GM18508 (cell line): Measurements from ENCODE around the gene BARD1.
"Not testable (repeated sequence)": the region's sequence is repeated elsewhere in the genome, so short reads cannot be mapped to it uniquely, and the experiment has no call there.

ENCODE experiments used
- ATAC-seq: cut with Tn5 transposase; IDR thresholded peaks from one replicate; pipeline ENCODE4 v1.9.1; 2021; ENCODE audit warnings: moderate number of reproducible peaks; ENCODE audit not compliant: insufficient read depth, unreplicated experiment

BARD1 gene

DNA sequence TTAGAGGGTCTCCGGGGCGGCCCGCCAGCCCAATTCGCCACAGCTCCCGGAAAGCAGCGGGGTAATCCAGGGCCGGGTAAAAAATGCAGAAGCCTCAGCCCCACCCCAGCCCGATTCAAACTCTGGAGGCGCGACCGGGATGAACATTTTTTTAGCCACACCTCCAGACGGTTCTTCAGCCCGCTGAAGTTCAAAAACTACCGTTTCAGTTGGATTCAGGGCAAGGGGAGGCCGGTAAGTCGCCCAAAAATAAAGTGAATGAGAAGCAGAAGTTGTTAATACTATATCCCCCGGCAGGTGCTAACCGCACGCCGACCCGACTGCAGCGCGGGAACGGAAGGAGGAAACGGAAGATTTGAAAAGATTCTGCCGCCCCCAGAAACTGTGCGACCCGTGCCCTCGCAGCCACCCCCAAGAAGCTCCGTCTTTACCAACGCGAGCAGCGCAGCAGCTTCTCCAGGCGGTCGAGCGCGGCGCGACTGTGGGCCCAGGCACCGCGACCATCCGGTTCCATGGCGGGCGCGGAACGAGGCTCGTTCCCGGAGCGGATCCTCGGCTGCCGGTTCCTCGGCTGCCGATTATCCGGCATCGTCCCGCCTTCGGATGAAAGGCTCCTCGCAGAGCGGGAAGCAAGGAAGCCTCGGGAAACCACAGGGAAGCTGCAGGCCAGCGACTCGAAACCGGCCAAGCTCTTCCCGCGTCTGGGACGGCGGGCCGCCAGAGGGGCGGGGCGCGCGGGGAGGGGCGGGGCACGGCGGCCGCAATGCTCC, at the start of gene BARD1:
Gene BARD1, minus strand, starts transcription at position 703 of the 770 bp plus-strand sequence. Its CDS starts 114 bp downstream, at position 589.
- peak; percentile 29 for ATAC-seq

GRCh38 chr2:214856137-214856536, 46.7 kb upstream of the BARD1 start:
- ATAC-seq: no peak

GRCh38 chr2:214853906-214854305, 44.4 kb upstream of the BARD1 start:
- ATAC-seq: no peak

GRCh38 chr2:214843823-214844222, 34.3 kb upstream of the BARD1 start:
- ATAC-seq: no peak

GRCh38 chr2:214839464-214839863, 30.0 kb upstream of the BARD1 start:
- no peak for ATAC-seq

DNA sequence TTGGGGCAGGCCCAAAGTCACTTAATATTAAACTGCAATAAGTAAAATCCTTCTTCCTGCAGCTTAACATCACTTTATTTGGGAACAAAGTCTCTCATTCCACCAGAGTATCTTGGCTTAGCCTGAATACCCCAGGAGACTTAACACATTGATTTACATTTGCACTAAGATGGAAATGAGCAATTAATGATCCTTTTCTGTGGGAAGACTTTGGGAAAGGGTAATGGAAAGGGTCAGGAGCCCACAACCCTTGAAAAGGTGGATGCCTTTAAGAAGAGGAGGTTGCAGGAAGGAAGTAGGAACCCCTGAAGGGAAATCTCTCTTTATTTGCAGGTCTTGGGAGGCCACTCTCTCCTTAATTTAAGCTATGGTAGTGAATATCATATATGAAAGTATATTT, 28.0 kb upstream of the BARD1 start:
- ATAC-seq: no peak

- ATAC-seq: no peak
These were observed 27.1 kb upstream of the BARD1 start for GRCh38 chr2:214836568-214836967.

DNA sequence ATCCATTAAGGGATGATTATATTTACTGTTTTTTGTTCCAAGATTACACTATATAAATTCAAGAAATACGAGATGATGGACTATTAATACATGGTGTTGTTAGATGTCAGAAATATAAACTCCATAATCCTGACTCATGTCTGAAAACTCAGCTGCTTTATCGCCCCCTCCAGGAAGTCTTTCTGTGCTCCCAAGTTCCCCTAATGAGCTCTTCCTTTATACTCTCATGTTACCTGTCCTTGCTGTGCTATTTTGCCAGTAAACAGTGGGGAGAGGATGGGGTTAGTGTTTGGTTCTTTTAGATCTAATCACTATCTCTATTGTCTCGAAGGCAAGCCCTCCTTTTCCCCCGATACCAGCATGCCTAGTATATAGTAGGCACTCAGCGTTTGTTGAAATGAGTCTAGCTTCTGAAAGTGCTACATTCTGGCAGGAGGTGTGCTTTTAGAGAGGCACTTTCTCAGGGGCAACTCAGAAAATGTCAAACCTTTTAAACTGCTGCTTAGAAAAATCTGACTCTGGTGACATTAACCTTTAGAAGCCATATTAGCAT, 21.4 kb upstream of the BARD1 start:
- no peak for ATAC-seq

GRCh38 chr2:214816008-214816533, 6.6 kb upstream of the BARD1 start:
- no peak for ATAC-seq

GRCh38 chr2:214810671-214811070, 1.2 kb upstream of the BARD1 start:
- no peak for ATAC-seq

DNA sequence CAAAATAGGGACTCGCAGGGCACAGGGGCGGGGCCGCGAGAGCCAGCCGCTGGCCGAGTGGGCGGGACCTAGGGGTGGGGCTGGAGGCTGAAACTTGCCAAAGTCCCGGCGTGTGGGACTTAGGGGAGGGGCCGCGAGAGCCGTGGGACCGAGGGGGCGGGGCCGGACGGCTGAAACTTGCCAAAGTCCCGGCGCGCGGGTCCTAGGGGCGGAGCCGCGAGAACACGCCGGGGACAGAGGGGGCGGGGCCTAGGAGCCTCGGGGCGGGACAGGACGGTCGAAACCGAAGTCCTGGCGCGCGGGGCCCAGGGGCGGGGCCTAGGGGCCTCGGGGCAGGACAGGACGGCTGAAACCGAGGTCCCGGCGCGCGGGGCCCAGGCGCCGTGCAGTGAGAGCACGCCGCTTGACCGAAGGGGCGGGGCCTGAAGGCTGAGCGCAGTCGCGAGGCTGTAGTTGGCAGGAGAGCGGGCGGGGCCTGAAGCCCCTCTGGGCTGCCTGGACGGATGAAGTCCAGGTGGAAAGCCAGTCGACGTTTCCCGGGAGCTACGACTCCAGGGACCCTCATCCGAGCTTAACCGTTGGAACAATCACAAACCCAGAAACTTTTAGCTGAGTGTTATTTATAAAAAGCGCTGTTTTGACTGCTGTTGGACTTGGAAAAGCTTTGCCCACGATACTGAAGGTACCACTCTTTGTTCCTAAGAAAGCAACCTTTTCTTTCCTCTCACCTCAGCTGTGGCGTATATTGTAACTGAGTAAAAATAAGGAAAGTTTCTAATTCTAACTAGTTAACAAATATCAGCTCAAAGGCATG, 475 bp upstream of the BARD1 start:
- ATAC-seq: peak; percentile 81

GRCh38 chr2:214807653-214808052, 1.8 kb downstream of the BARD1 start:
- no peak for ATAC-seq

DNA sequence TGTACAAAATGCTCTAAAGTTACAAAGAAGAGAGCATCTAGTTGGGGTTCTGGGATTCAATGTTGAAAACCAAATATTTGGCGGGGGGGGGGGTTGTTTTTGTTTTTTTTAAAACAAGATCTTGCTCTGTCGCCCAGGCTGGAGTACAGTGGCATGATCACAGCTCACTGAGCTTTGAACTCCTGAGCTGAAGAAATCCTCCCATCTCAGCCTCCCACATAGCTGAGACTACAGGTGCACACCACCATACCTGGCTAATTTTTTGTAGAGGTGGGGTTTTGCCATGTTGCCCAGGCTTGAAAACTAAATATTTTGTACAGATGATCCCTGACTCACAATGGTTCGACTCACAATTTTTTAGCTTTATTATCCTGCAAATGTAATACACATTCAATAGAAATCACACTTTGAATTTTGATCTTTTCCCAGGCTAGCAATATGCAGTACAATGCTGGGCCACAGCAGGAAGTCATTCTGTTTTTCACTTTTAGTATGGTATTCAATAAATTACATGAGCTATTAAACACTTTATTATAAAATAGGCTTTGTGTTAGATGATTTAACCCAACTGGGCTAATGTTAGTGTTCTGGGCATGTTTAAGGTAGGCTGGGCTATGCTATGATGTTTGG, 7.6 kb downstream of the BARD1 start:
- no peak for ATAC-seq

DNA sequence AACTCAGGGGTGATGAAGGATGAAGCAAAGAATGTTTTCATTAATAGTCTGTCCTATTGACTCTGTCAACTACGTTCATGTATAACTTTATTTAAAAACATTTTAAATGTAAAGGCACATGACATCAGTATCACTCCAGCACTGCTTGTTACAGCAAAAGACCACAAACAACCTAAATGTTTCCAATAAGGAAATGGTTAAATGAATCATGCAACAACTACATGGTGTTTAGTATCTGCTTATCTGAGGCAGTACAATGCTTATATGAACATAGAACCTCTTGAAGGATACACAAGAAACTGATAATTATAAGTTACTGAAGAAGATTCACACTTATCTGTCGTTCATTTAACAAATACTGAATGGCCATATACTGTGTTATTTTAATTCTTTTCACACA, 8.4 kb downstream of the BARD1 start:
- ATAC-seq: no peak

- ATAC-seq: no peak
These were observed 9.3 kb downstream of the BARD1 start for GRCh38 chr2:214800180-214800579.

- no peak for ATAC-seq
These were observed 12.6 kb downstream of the BARD1 start for GRCh38 chr2:214796911-214797310.

GRCh38 chr2:214783181-214783580, 26.3 kb downstream of the BARD1 start:
- not testable (repeated sequence) for ATAC-seq

- no peak for ATAC-seq
These were observed 26.8 kb downstream of the BARD1 start for GRCh38 chr2:214782671-214783070.

DNA sequence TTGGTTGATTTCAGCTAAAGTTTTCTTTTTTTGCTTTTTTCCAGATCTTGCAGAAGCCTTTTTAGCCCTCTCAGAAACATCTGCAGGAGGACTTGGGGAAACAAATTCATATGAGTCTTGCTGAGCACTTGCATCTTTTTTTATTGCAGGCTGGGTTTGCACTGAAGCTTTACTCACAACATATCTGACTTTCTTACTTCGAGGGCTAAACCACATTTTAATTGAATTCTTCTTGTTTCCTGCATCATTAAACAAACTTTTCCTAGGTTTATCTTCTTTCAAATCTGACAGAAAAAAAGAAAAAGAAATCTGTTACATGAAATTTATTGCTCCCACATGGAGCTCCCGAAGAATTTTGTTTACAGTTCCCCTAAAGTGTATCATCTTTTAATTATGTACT, 28.3 kb downstream of the BARD1 start:
- ATAC-seq: no peak

GRCh38 chr2:214775971-214776370, 33.5 kb downstream of the BARD1 start:
- ATAC-seq: no peak

DNA sequence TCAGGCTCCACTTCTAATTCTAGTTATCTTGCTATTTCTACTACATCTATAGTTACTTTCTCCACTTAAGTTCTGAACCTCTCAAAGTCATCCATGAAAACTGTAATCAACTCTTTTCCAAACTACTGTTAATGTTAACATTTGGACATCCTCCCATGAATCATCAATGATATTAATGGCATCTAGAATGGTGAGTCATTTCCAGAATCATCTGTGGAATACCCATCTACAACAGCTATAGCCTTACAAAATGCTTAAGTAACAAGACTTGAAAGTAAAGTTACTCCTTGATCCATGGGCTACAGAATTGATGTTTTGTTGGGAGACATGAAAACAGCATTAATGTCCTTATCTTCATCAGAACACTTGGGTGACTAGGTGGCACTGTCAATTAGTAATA, 35.4 kb downstream of the BARD1 start:
- no peak for ATAC-seq
